ENCODE results near the gene DKK2. TPM values are rescaled to one million over a fixed set of nuclear protein-coding genes. Genes with fewer than 3 reads are reported as not detected.

Gene DKK2
- total and polyA plus RNA-seq, 9 of the 15 experiments (the other 6 are each of a cell fraction or from before 2014, with no cell fraction given): not detected

DNA sequence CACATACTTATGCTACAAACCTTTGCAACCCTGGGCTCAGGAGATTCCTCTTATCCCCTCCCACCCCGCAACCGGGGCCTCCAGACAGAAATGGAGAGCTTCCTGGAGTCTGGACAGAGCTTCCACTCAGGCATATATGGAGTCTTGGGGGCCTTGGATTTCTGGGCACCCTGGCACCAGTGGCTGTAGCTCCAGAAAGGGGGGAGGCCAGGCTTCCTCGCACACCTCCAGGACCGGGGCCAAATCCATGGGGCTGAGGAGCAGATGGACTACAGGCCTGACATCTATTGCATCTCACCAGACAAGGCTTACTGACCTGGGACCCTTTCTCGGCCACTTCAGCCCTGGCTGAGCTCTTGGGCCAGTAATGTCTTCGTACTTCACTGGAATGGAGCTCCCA lies 143.3 kb downstream of the DKK2 start:
- DNase-seq (ENCODE audit: extremely low read depth in 1 of 4, low spot score in 3 of 4): no peak
- FAIRE-seq: no peak
- Histone ChIP-seq H3K9me3 (replicated peaks; ENCODE audit: control insufficient read depth, insufficient read depth, low read depth, low read length) (no peaks in the 10 kb centered on the region), H3K9ac (ENCODE audit: insufficient read depth in 1 of 2, low read depth in 2 of 2, low read length in 2 of 2) (no peak overlapping the region), H3K9me1 (ENCODE audit: control insufficient read depth, insufficient read depth, low read length) (no peaks in the 10 kb centered on the region), H3K27ac (ENCODE audit: extremely low read depth, low read depth, low read length) (no peak overlapping the region), H4K20me1 (replicated peaks; ENCODE audit: control insufficient read depth, insufficient read depth, low read length) (no peaks in the 10 kb centered on the region), H2AFZ (ENCODE audit: low read depth, low read length) (no peak overlapping the region), H3K4me1 (replicated peaks in 1 of 2; ENCODE audit: control insufficient read depth in 2 of 2, insufficient read depth in 2 of 2, low read length in 2 of 2) (no peaks in the 10 kb centered on the region), H3K4me3 (no peak overlapping the region), H3K4me2 (ENCODE audit: insufficient read depth, low read length) (no peak overlapping the region), H3K36me3 (ENCODE audit: control insufficient read depth, insufficient read depth, low read length) (no peaks in the 10 kb centered on the region), H3K79me2 (ENCODE audit: control insufficient read depth, insufficient read depth, low read length) (no peaks in the 10 kb centered on the region), H3K27me3 (ENCODE audit: control insufficient read depth in 2 of 2, insufficient read depth in 2 of 2, low read length in 2 of 2) (no peaks in the 10 kb centered on the region)
- WGBS (ENCODE audit: insufficient coverage, low coverage, missing lambda C conversion rate): 0% methylated on average over 6 of the region's 6 CpGs
- no peak for TF ChIP-seq DIDO1 (tag; IDR thresholded peaks at IDR 0.05; ENCODE audit: low read depth)
- TF ChIP-seq, protein P1, sequence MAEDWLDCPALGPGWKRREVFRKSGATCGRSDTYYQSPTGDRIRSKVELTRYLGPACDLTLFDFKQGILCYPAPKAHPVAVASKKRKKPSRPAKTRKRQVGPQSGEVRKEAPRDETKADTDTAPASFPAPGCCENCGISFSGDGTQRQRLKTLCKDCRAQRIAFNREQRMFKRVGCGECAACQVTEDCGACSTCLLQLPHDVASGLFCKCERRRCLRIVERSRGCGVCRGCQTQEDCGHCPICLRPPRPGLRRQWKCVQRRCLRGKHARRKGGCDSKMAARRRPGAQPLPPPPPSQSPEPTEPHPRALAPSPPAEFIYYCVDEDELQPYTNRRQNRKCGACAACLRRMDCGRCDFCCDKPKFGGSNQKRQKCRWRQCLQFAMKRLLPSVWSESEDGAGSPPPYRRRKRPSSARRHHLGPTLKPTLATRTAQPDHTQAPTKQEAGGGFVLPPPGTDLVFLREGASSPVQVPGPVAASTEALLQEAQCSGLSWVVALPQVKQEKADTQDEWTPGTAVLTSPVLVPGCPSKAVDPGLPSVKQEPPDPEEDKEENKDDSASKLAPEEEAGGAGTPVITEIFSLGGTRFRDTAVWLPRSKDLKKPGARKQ (CRISPR knock-in tag; IDR thresholded peaks at IDR 0.05): no peak
- TF ChIP-seq ZNF24 (IDR thresholded peaks at IDR 0.05): no peak
- no peak for TF ChIP-seq FUS (optimal IDR thresholded peaks at IDR 0.05; ENCODE audit: low read depth, low read length)
- TF ChIP-seq STAT5A (IDR thresholded peaks at IDR 0.05; ENCODE audit: borderline replicate concordance, low read length): no peak
- no peak for TF ChIP-seq YBX1 (IDR thresholded peaks at IDR 0.05)
- ChIA-PET CTCF (ENCODE audit: low intra/inter-chr PET ratio) (no interaction called here), POLR2A (no interaction called here)
- no TSS peak for BruUV-seq (replicated peaks)
- intact Hi-C loops (cut with micrococcal nuclease) (loop anchor here (10.0 kb wide), 1 partner anchor 528 kb away; the partner anchor contains the start of gene GIMD1), in situ Hi-C loops (cut with MboI) (no loop called here)
- ATAC-seq: no peak
